WI38 (cell line): Measurements from ENCODE around the gene TGFBRAP1.

ENCODE experiments used
- H3K4me3 ChIP-seq: 2 replicates; pipeline ENCODE4 v1.5.1; 2011; ENCODE audit warnings: low read depth, mild to moderate bottlenecking, control low read depth, low read length
- TF ChIP-seq, protein P1 (sequence below): IDR thresholded peaks from 2 replicates; pipeline ENCODE4 v1.5.1; 2012; ENCODE audit warnings: low read depth, mild to moderate bottlenecking, control low read depth, low read length

TGFBRAP1 gene

DNA sequence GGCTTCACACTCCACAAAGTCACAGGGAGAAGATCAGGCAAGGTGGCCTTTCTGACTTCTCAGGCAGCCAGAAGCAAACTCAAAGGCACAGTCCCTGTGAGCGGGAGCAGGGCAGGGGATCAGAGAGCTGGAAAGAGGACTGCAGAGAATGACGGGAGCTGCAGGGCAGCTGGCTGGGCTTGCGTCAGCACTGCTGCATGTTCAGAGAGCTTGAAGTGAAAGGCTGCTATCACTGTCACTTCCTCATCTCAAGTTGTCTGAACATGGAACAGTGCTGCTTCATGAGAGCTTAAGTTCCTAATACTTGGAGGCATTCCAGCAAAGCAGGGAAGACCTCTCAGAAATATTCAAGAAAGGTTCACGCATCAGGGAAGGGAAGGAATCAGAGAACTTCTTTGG, 20.4 kb downstream of the TGFBRAP1 start:
- H3K4me3 ChIP-seq, result no peak overlapping the region
- TF ChIP-seq, protein P1, sequence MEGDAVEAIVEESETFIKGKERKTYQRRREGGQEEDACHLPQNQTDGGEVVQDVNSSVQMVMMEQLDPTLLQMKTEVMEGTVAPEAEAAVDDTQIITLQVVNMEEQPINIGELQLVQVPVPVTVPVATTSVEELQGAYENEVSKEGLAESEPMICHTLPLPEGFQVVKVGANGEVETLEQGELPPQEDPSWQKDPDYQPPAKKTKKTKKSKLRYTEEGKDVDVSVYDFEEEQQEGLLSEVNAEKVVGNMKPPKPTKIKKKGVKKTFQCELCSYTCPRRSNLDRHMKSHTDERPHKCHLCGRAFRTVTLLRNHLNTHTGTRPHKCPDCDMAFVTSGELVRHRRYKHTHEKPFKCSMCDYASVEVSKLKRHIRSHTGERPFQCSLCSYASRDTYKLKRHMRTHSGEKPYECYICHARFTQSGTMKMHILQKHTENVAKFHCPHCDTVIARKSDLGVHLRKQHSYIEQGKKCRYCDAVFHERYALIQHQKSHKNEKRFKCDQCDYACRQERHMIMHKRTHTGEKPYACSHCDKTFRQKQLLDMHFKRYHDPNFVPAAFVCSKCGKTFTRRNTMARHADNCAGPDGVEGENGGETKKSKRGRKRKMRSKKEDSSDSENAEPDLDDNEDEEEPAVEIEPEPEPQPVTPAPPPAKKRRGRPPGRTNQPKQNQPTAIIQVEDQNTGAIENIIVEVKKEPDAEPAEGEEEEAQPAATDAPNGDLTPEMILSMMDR, result no peak

- TF ChIP-seq, protein P1, result no peak
- no peak overlapping the region for H3K4me3 ChIP-seq
Measured at GRCh38 chr2:105308382-105309146, 21.0 kb downstream of the TGFBRAP1 start.

- no peak overlapping the region for H3K4me3 ChIP-seq
- TF ChIP-seq, protein P1, result no peak
Measured at GRCh38 chr2:105307962-105308361, 21.6 kb downstream of the TGFBRAP1 start.

GRCh38 chr2:105307550-105307949, 22.0 kb downstream of the TGFBRAP1 start:
- no peak overlapping the region for H3K4me3 ChIP-seq
- TF ChIP-seq, protein P1, result no peak

DNA sequence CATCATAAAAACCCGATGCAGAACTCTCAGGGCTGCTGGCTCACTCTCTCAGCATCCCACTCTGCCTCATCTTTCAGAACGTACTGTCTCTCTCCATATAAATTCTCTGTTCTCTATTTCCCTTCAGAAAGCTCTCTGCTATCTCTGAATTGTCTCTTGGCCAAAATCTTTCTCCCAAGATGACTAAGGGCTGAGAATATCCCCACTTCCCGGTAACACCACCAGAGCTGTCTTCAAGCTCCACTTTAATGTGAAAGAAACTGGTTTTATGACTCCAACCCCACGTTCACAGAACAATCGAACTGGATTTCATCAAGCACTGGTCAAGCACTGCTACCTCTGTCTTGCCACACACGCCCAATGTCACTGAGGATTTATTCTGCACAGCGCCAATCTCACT, 22.4 kb downstream of the TGFBRAP1 start:
- TF ChIP-seq, protein P1, result no peak
- H3K4me3 ChIP-seq, result no peak overlapping the region

- TF ChIP-seq, protein P1, result no peak
Measured at GRCh38 chr2:105301646-105302045, 27.9 kb downstream of the TGFBRAP1 start.

GRCh38 chr2:105299290-105299689, 30.2 kb downstream of the TGFBRAP1 start:
- TF ChIP-seq, protein P1, result no peak
- no peak overlapping the region for H3K4me3 ChIP-seq

More at GRCh38 chr2:105301646-105302045, 27.9 kb downstream of the TGFBRAP1 start:
- H3K4me3 ChIP-seq, result no peak overlapping the region
